HG02759 (cell line): ENCODE measurements around the gene KRTAP10-4.
"Not testable (repeated sequence)": the region's sequence is repeated elsewhere in the genome, so short reads cannot be mapped to it uniquely, and the experiment has no call there.

Experiments used
- ATAC-seq: cut with Tn5 transposase; IDR thresholded peaks from one replicate; pipeline ENCODE4 v1.9.1; 2021; ENCODE audit warnings: mild to moderate bottlenecking, moderate library complexity; ENCODE audit not compliant: unreplicated experiment

The KRTAP10-4 gene

GRCh38 chr21:44593598-44594405, 20.3 kb downstream of the KRTAP10-4 start:
- ATAC-seq = no peak

GRCh38 chr21:44594406-44594916, 20.9 kb downstream of the KRTAP10-4 start:
- no peak for ATAC-seq

GRCh38 chr21:44595524-44595923, 22.0 kb downstream of the KRTAP10-4 start:
- ATAC-seq = no peak

GRCh38 chr21:44596068-44596725, 22.7 kb downstream of the KRTAP10-4 start:
- ATAC-seq = no peak

GRCh38 chr21:44598061-44598460, 24.5 kb downstream of the KRTAP10-4 start:
- ATAC-seq = no peak

GRCh38 chr21:44599264-44600029, 25.9 kb downstream of the KRTAP10-4 start:
- ATAC-seq = no peak

GRCh38 chr21:44600118-44600978, 26.8 kb downstream of the KRTAP10-4 start, which contains the start of gene KRTAP10-7:
Gene KRTAP10-7 (plus strand): TSS chr21:44600597. CDS start chr21:44600622, 25 bp downstream.
- not testable (repeated sequence) for ATAC-seq

GRCh38 chr21:44601091-44601490, 27.6 kb downstream of the KRTAP10-4 start:
- ATAC-seq = not testable (repeated sequence)

GRCh38 chr21:44601596-44602462, 28.3 kb downstream of the KRTAP10-4 start:
- ATAC-seq = no peak

- ATAC-seq = no peak
Measured at GRCh38 chr21:44602463-44602850, 28.9 kb downstream of the KRTAP10-4 start.

- ATAC-seq = no peak
Measured at GRCh38 chr21:44603109-44603875, 29.8 kb downstream of the KRTAP10-4 start.

- no peak for ATAC-seq
Measured at GRCh38 chr21:44603911-44604310, 30.4 kb downstream of the KRTAP10-4 start.

GRCh38 chr21:44606495-44606894, 33.0 kb downstream of the KRTAP10-4 start:
- ATAC-seq = no peak

GRCh38 chr21:44609193-44609592, 35.7 kb downstream of the KRTAP10-4 start:
- no peak for ATAC-seq

GRCh38 chr21:44610157-44610843, 36.8 kb downstream of the KRTAP10-4 start:
- ATAC-seq = not testable (repeated sequence)

- ATAC-seq = no peak
Measured at GRCh38 chr21:44611551-44611950, 38.0 kb downstream of the KRTAP10-4 start.

GRCh38 chr21:44612029-44612486, 38.5 kb downstream of the KRTAP10-4 start, which contains the start of gene KRTAP10-8:
Gene KRTAP10-8 (plus strand): TSS chr21:44612079. CDS start chr21:44612101, 22 bp downstream.
- ATAC-seq = no peak
